Activated CD4-positive, alpha-beta T cell treated with anti-CD3 and anti-CD28 coated beads, Interleukin-2, Interleukin-6, amounts not matched to agents 100 ng/mL and 50 ng/mL, durations not matched to agents 16 hours and 8 hours (primary cell): ENCODE results near the gene DTX2.
"Not testable (repeated sequence)": the region's sequence is repeated elsewhere in the genome, so short reads cannot be mapped to it uniquely, and the experiment has no call there.

Source experiments
- DNase-seq: peaks from one replicate; pipeline ENCODE4 v3.0.0-alpha.2; 2020

DTX2 gene

GRCh38 chr7:76445577-76446008, 15.9 kb upstream of the DTX2 start:
- peak; percentile 54 for DNase-seq

- DNase-seq = not testable (repeated sequence)
Measured at GRCh38 chr7:76457017-76457416, 4.5 kb upstream of the DTX2 start.

- DNase-seq = not testable (repeated sequence)
Measured at GRCh38 chr7:76458504-76458903, 3.0 kb upstream of the DTX2 start.

GRCh38 chr7:76460767-76461166, 742 bp upstream of the DTX2 start:
- DNase-seq = not testable (repeated sequence)

- DNase-seq = not testable (repeated sequence)
Measured at GRCh38 chr7:76462271-76462882, 868 bp downstream of the DTX2 start.

- not testable (repeated sequence) for DNase-seq
Measured at GRCh38 chr7:76464959-76465358, 3.5 kb downstream of the DTX2 start.

GRCh38 chr7:76465950-76466349, 4.4 kb downstream of the DTX2 start:
- not testable (repeated sequence) for DNase-seq

- DNase-seq = not testable (repeated sequence)
Measured at GRCh38 chr7:76467743-76468404, 6.4 kb downstream of the DTX2 start.

GRCh38 chr7:76471556-76472221, 10.2 kb downstream of the DTX2 start:
- not testable (repeated sequence) for DNase-seq

GRCh38 chr7:76473097-76473496, 11.6 kb downstream of the DTX2 start:
- not testable (repeated sequence) for DNase-seq

- not testable (repeated sequence) for DNase-seq
Measured at GRCh38 chr7:76476280-76476679, 14.8 kb downstream of the DTX2 start.

GRCh38 chr7:76476742-76477474, 15.4 kb downstream of the DTX2 start:
- DNase-seq = not testable (repeated sequence)

- not testable (repeated sequence) for DNase-seq
Measured at GRCh38 chr7:76479628-76480027, 18.1 kb downstream of the DTX2 start.

GRCh38 chr7:76480403-76481253, 19.1 kb downstream of the DTX2 start:
- not testable (repeated sequence) for DNase-seq

GRCh38 chr7:76482660-76483059, 21.2 kb downstream of the DTX2 start:
- DNase-seq = not testable (repeated sequence)

GRCh38 chr7:76483081-76483480, 21.6 kb downstream of the DTX2 start:
- DNase-seq = not testable (repeated sequence)

GRCh38 chr7:76484456-76484855, 22.9 kb downstream of the DTX2 start:
- DNase-seq = not testable (repeated sequence)

GRCh38 chr7:76485822-76486610, 24.5 kb downstream of the DTX2 start:
- DNase-seq = not testable (repeated sequence)

- DNase-seq = peak; percentile 45
Measured at GRCh38 chr7:76486618-76487017, 25.1 kb downstream of the DTX2 start.

GRCh38 chr7:76487969-76488368, 26.5 kb downstream of the DTX2 start:
- DNase-seq = not testable (repeated sequence)

GRCh38 chr7:76492139-76492538, 30.6 kb downstream of the DTX2 start:
- not testable (repeated sequence) for DNase-seq
